GM19372 (cell line): ENCODE results near the gene PCNA.

Experiments used
- ATAC-seq: cut with Tn5 transposase; IDR thresholded peaks from one replicate; pipeline ENCODE4 v1.9.1; 2021; ENCODE audit warnings: mild to moderate bottlenecking, low read depth, moderate library complexity; ENCODE audit not compliant: unreplicated experiment

PCNA gene

DNA sequence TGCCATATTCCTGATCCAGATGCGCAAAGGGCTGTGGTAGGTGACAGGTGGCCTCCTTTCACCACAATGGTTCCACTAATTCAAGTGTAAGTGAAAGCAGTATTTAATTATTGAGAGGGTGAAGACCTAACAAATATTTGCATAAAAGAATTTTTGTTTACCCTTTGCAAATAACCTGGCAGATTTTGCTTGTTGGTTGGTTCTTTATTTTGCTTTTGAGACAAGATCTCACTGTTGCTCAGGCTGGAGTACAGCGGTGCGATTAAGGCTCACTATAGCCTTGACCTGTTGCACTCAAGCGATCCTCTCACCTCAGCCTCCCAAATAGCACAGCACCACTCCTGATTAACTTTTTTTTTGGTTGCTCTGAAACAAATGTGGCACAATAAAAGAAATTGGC is 49.2 kb downstream of the PCNA start:
- ATAC-seq = no peak

DNA sequence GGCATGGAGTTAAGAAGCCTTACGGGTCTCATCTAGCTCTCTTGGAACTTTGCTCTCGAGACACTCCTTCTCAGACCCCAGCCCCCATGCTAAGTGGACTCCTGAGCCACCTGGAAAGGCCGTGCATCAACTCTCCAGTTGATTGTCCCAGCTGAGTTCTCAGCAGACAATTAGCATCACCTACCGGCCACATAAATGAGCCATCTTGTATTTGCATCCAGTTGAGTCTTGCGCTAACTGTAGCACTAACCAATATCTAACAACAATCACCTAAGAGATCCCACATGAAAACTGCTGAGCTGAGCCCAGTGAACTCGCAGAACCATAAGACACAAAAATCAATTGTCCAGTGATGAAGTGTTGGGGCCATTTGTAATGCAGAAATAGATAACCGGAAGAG is 49.7 kb downstream of the PCNA start:
- no peak for ATAC-seq

DNA sequence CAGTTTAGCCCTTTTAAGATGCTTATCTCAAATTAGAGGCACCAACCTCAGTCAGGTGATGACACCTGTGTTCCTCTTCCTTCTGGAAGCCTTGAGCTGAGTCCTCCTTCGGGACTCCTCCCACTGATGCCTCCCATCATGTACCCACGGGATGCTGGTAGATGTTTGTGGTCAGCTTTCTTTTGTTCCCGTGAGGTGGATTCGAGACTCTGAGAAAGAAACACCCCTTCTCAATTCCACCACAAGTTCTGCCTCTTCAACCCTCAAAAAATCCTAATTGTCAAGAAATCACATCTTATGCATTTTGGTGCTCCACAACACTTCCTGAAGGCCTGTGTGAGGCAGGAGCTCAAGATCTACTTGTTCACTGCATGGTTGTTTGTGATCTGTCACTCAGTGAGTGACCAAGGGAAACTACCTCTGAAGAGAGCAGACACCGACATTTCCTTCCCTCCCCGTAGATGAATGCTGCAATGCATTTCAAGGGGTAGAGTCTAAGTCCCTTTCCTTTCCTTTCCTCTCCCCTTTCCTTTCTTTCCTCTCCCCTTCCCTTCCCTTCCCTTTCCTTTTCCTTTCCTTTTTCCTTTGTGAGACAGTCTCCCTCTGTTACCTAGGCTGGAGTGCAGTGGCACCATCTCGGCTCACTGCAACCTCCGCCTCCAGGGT is 50.5 kb downstream of the PCNA start:
- ATAC-seq = no peak

DNA sequence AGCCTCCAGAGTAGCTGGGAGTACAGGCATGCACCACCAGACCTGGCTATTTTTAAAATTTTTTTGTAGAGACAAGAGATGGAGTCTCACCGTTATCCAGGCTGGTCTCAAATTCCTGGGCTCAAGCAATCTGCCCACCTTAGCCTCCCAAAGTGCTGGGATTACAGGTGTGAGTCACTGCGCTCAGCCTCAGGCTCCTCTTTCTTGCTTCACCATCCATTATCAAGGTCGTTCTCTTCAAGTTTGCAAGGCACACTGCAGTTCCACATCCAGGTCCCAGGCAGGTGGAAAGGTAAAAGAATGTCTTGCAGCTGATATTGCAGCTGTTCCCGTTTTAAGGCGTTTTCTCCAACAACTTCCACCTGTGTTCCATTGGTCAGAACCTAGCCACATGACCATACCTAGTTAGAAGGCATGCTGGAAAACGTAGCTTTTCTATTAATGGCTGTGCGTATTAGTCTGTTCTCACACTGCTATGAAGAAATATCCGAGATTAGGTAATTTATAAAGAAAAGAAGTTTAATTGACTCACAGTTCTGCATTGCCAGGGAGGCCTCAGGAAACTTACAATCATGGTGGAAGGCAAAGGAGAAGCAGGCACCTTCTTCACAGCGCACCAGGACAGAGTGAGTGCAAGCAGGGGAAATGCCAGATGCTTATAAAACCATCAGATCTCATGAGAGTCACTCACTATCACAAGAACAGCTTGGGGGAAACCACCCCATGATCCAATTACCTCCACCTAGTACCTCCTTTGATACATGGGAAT is 51.7 kb downstream of the PCNA start:
- no peak for ATAC-seq

DNA sequence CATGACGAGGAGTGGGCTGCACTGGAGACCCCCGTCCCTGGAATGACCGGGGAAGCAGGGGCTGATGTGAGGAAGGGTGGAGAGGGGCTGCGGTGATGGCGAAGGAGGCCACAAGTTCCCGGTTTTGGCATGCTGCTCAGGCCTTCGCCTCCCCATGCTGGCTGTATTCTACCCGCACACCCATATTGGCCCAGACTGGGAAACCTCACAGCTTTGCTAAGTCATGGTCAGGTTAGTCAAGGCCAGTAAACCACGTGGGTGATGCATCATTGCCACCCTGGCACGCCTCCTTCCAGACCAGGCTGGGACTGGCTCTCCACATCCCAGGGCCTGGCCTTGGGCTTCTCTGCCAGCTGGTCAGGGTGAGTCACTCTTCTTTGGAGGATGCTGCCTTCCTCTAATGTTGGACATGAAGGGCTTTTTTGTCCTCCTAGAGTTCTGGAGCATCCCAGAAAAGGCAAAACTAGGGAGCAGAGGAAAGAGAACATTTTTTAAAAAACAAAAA is 53.8 kb downstream of the PCNA start:
- ATAC-seq = no peak

DNA sequence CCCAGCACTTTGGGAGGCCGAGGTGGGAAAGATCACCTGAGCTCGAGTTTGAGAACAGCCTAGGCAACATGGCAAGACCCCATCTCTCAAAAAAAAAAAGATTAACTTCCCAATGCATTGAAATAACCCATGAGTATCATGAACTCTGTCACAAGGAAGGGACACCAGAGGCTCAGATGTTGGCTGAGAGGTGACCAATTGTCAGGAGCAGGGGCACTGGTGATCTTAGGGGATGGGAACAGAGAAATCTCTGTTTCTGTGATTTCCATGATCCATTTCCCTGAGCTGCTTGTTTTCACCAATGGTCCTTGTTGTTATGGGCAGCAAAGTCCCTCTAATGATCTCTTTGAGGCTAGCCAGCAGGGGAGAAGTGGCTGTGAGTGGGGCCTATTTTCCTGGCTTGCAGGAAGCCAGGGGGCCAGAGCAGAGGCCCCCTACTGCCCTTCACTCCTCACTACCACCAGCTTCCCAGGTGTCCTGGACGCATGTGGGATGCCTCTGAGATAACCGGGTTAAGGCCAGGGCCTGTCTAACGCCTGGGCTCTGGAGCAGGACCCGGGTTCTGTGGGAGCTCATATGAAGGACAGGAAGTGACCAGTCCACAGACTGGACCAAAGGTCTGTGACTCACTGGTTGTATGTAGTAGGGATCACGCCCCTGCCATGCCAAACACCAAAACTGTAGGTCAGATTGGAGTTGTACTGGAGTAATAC is 54.4 kb downstream of the PCNA start:
- no peak for ATAC-seq
